PC-9 (cell line): ENCODE data around the gene RNLS.

ENCODE experiments used
- EZH2 ChIP-seq: fragments of 200-600 bp; sonication (generic); IDR thresholded peaks from 2 replicates; pipeline ENCODE4 v1.8.0; 2017; ENCODE audit warnings: antibody characterized with exemption, low read depth
- TF ChIP-seq, protein P1 (sequence below): fragments of 200-600 bp; sonication (generic); conservative IDR thresholded peaks from 2 replicates; pipeline ENCODE4 v1.6.1; 2017; ENCODE audit warnings: mixed run types, antibody characterized with exemption, mild to moderate bottlenecking, moderate library complexity

- TF ChIP-seq, protein P1, sequence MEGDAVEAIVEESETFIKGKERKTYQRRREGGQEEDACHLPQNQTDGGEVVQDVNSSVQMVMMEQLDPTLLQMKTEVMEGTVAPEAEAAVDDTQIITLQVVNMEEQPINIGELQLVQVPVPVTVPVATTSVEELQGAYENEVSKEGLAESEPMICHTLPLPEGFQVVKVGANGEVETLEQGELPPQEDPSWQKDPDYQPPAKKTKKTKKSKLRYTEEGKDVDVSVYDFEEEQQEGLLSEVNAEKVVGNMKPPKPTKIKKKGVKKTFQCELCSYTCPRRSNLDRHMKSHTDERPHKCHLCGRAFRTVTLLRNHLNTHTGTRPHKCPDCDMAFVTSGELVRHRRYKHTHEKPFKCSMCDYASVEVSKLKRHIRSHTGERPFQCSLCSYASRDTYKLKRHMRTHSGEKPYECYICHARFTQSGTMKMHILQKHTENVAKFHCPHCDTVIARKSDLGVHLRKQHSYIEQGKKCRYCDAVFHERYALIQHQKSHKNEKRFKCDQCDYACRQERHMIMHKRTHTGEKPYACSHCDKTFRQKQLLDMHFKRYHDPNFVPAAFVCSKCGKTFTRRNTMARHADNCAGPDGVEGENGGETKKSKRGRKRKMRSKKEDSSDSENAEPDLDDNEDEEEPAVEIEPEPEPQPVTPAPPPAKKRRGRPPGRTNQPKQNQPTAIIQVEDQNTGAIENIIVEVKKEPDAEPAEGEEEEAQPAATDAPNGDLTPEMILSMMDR, result no peak
- no peak for TF ChIP-seq EZH2
Measured at GRCh38 chr10:88440541-88440940, 142.6 kb downstream of the RNLS start.
